GM12875 (cell line): ENCODE results near the gene PTPRH.
"Not testable (repeated sequence)": the region's sequence is repeated elsewhere in the genome, so short reads cannot be mapped to it uniquely, and the experiment has no call there.

Experiments used
- H3K4me3 ChIP-seq: one replicate; pipeline ENCODE4 v1.5.1; 2011; ENCODE audit warnings: low read depth, low read length, control low read depth
- TF ChIP-seq, protein P1 (sequence below): IDR thresholded peaks from 2 replicates; pipeline ENCODE4 v1.5.1; 2011; ENCODE audit warnings: low read depth, mild to moderate bottlenecking, control low read depth, inconsistent platforms, low read length, moderate library complexity, borderline replicate concordance; ENCODE audit not compliant: insufficient read depth

The PTPRH gene

DNA sequence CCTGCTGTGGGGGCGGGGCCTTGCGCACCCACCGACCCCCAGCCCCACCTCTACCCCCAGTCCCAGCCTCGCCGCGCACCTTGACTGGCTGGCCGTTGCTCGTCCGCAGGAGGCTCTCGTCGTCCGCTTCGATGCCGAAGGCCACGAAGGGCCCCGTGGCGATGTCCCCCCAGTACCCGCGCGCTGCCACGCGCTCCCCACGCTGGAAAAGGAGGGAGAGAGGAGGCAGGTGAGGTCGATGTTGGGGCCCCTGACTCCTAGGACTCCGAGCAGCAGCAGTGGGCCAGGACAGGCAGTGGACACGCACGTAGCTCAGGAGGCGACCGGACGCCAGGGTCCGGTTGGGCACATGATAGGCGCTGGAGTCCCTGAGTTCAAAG, 48.3 kb downstream of the PTPRH start:
- no peak overlapping the region for H3K4me3 ChIP-seq

DNA sequence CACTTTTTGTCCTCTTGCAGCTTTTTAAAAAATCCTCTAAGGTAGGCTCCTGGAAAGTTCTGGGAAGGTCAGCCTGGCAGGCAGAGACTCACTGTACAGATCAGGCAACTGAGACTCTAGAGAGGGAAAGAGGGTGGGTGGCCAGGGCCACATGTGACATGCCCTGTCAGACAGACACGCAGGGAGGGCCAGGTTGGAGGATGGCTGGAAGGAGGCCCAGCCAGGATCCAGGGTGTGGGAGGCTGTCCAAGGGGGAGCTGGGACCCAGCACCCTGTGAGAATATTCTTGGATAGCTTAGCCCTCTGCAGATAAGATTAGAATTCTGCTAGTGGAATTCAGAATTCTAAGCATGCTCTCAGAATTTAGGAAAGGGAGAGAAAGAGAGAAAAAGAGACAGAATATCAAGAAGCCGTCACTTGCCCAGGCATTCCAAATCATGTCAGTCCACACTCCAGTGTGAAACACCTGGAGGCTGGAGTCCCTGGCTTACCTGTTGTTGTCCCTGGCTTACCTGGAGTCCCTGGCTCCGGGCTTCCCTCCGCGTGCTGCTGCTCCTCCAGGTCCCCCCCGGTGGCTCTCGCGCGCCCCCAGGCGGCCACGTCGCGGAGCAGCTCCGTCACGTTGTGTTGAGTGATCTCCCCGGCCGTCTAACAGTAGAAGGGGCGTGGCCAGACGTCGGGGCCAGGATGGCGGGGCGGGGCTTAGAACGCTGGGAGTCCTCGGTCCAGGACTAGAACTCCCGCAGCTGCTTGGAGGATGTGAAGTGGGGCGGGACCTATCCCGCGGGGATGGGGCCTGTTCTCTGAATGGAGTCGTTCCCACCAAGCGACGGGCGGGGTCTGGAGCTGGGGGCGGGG, 48.9 kb downstream of the PTPRH start:
- no peak overlapping the region for H3K4me3 ChIP-seq
- TF ChIP-seq, protein P1, sequence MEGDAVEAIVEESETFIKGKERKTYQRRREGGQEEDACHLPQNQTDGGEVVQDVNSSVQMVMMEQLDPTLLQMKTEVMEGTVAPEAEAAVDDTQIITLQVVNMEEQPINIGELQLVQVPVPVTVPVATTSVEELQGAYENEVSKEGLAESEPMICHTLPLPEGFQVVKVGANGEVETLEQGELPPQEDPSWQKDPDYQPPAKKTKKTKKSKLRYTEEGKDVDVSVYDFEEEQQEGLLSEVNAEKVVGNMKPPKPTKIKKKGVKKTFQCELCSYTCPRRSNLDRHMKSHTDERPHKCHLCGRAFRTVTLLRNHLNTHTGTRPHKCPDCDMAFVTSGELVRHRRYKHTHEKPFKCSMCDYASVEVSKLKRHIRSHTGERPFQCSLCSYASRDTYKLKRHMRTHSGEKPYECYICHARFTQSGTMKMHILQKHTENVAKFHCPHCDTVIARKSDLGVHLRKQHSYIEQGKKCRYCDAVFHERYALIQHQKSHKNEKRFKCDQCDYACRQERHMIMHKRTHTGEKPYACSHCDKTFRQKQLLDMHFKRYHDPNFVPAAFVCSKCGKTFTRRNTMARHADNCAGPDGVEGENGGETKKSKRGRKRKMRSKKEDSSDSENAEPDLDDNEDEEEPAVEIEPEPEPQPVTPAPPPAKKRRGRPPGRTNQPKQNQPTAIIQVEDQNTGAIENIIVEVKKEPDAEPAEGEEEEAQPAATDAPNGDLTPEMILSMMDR: peak; percentile 94

More for the DNA sequence above, 48.3 kb downstream of the PTPRH start:
- TF ChIP-seq, protein P1: no peak

DNA sequence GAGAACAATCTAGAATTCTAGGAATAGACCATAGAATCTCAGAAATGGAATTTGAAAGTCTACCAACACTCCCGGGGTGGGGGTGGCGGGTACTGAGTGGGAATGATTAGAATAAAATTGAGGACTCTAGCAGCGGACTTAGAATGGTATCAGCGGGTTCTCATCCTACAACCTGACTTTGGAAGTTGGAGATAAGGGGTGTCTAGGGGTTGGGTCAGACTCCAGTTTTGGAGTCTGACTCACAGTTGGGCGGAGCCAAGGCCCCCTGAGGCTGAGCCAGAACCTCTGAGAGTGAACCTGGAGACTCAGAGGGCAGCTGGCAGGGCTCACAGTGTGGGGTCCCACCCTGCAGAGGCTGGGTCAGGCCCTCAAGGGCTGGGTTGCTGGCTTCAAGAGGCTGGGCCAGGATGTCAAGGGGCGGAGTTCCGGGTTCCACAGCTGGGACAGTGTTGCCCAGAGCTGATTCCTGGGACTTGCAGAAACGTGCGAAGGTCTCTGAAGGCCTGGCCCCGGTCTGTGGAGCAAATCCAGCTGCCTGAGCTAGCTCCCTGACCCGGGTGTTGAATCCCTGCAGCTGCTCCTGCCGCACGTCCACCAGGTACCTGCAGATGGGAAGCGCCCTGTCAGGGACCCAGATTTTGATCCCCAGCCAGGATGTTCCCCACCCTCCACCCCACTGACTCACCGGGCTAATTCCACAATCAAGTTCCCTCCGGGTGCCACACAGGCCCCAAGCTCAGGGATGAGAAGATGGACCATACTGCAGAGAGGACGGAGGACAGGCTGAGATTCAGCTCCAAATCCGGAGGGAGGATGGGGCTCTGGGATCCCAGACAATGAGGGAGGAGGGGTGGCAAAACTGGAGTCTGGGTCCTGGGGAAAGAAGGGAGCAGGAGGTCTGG, 50.2 kb downstream of the PTPRH start:
- no peak overlapping the region for H3K4me3 ChIP-seq
- TF ChIP-seq, protein P1: no peak

DNA sequence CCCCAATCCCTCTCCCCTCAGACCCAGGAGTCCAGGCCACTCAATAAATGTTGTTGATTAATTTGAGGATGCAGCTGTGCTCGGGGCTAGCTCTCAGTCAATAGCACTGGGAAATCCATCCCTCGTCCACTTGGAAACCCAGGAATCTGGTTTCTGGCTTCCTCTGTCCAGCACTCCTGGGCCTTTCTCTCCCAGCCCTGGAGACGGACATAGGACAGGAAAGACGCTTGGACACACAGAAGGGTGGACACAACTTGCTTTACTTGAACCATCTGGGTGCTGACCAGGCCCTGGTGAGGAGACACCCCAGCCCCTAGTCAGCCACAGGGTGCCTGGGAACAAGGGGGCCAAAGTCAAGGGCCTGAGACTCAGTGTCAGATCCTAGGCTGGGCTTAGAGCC, 50.9 kb downstream of the PTPRH start:
- H3K4me3 ChIP-seq: no peak overlapping the region
- TF ChIP-seq, protein P1: no peak

DNA sequence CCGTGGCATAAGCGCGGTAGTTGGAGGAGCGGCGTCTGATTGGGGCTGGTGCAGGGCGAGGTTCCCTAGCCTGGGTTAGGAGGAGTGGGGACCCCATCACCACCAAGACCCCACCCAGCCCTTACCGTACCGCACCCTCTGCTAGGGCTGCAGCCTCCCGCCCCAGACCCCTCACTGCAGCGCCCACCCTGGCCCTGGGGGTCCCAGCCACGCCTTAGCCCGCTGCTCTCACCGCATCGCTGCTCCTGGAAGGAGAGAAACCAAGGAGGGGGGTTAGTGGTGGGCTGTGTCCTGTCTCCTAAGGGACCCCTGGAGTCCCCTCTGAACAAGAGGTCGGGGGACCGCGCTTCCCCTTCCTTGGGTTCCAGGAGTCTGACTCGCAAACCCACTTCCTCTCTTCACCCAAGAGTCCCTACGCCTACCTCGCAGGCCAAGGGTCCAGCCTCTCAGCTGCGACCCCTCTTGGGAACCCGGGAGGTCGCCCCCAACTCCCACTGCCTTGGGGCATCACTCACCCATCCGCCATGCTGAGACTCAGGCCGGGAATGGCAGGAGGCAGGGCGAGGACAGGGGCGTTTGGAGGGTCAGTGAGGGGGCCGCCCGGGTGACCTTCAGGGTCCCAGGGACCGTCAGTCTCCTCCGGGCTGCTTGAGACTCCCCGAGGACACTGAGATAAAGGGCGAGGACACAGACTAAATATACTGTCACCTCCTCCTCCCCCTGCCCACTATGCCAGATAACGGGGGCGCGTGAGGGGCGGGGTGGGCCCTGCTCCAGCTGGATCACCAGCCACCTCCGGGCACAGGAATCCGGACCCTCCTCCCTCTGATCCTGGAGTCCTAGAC, 52.0 kb downstream of the PTPRH start, which contains the start of gene TNNI3:
Gene TNNI3 (minus strand): TSS at position 669 of the 845 bp plus-strand sequence. CDS start 143 bp downstream, at position 526.
- H3K4me3 ChIP-seq: no peak within 1 kb of the TSS
- TF ChIP-seq, protein P1: no peak

DNA sequence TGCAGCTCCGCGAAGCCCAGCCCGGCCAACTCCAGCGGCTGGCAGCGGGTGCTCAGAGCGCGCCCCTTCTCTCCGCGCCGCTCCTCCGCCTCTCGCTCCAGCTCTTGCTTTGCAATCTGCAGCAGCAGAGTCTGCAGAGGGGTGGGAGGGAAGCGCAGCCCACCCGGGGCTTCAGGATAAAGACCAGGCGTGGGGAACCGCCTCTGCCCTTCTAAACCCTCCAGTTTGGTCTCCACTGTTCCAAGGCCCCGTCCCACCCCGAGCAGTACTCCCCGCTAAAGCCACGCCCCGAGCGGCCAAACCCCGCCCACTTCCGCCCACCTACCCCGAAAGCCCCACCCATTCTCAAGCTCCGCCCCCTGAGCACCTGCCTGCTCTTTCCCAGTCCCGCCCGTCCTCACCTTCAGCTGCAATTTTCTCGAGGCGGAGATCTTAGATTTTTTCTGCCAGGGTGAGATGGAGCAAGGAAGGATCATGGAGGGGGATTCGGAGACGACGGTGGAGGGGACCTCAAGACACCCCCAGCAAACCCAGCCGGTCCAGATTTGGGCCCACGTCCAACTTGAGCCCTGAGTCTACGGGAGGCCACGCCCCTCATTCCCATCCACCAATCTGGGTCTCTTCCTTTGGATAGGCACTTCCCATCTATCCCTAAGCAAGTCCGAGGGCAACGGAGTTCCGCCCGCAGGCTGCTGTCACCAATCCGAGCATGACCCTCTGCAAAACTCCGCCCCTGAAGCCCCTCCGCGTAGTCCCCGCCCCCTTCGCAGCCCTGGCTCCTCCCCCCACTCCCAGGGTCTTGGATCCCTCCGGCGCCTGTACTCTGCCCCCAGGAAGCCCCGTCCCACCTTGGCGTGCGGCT, 52.9 kb downstream of the PTPRH start:
- TF ChIP-seq, protein P1: no peak
- H3K4me3 ChIP-seq: no peak overlapping the region

DNA sequence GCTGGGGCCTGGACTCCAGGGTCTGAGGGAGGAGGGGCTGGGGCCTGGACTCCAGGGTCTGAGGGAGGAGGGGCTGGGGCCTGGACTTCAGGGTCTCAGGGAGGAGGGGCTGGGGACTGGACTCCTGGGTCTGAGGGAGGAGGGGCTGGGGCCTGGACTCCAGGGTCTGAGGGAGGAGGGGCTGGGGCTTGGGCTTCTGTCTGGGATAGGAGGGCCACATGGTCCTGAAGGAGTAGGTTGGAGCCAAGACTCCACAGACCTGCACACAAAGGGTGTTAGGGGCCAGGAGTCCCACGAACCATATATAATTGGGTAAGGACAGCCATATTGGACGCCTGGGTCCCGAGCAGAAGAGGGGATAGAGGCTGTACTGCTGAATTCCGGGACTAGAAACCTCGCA, 53.5 kb downstream of the PTPRH start:
- not testable (repeated sequence) for H3K4me3 ChIP-seq
